GM19043 (cell line): ENCODE measurements around the gene BRDT.
"Not testable (repeated sequence)": the region's sequence is repeated elsewhere in the genome, so short reads cannot be mapped to it uniquely, and the experiment has no call there.

ENCODE experiments used
- ATAC-seq: cut with Tn5 transposase; IDR thresholded peaks from one replicate; pipeline ENCODE4 v1.9.1; 2021; ENCODE audit warnings: low read depth; ENCODE audit not compliant: unreplicated experiment

The BRDT gene

DNA sequence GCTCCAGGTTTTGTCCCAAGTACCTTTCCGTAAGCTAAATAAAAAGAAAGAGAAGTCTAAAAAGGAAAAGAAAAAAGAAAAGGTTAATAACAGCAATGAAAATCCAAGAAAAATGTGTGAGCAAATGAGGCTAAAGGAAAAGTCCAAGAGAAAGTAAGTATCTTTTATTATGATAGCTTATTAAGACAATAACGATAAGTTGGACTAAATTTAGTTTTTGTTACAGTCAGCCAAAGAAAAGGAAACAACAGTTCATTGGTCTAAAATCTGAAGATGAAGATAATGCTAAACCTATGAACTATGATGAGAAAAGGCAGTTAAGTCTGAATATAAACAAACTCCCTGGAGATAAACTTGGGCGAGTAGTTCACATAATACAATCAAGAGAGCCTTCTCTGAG is 31.5 kb downstream of the BRDT start:
- ATAC-seq: no peak

DNA sequence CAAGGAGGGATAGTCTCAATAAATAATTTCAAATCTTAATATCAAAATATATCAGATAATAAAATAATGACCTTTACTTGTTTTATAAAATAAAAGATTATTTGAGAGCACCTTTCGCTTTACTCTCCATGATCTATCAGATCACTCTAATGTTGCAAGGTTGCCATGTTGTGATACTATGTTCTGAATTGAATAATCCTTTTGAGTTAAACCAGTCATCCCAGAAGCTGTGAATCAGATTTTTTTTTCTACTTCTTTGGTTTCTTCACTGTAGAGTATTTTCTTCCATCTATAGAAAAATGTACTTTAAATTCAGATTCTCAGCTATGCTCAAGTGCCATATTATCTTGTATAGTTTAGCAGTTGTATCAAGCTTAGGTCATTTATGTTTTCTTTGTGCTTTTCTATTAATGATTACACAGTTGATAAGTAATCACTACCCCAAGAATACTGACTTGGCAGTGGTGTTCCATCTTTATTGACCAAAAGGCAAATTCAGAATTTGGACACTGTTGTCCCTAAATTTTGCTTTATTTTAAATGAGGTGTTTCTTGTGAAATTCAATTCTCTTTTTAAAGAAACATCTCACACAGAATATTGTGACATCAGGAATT is 32.9 kb downstream of the BRDT start:
- no peak for ATAC-seq

DNA sequence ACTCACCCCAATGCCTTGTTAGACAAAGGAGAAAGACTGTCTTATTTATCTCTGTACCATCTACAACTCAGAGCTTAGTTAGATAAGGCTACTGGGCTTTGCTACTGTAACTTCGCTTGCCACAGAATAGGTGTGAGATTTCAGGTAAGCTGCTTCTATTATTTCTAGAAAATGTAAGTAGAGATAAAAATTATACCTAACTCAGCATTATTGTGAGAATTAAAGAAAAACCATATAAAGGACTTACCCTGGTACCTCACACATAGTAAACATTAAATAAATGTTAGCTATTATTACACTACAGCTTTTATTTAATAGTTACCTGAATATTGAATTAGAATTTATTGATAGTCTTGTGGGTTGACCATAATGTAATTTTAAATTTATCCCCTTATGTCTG is 44.1 kb downstream of the BRDT start:
- ATAC-seq: no peak

DNA sequence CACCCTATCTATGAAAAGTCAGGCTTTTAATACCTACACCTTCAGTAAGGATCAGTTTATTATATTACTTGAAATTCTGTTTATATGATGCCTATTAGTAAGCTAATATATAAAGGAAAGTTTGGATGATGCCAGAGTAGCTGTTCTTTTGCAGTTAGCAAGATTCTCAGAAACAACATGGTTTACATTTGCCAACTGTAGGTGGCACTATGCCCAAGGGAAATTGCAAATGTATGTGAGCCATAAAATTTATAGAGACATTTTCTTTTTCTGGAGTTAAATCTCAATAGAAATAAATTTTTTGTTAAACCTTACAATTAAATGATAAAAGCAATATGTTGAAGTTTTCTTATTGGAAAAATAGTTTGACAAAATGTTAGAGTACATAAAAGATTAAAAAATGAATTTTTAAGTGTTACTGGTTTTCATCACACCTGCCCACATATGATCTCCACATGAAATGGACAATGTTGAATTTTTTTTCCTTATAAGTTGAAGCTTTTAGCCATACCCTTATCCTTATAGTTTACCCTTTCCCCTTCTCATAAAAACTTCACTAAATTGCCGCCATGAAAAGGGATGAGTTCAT is 48.5 kb downstream of the BRDT start:
- ATAC-seq: no peak

DNA sequence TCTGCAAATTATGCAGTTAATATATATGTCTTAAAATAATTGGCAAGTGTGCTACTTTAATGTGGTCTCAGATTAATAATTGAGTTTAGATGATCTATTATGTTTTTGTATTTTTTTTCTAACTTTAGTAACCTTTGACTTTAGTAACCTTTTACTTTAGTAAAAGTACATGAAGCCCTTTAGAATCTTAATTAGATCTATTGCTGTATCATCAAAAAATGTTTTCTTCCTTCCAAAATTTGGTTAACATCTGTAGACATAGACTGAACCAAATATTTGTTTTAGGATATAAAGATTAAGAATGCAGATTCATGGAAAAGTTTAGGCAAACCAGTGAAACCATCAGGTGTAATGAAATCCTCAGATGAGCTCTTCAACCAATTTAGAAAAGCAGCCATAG is 54.9 kb downstream of the BRDT start:
- ATAC-seq: no peak

DNA sequence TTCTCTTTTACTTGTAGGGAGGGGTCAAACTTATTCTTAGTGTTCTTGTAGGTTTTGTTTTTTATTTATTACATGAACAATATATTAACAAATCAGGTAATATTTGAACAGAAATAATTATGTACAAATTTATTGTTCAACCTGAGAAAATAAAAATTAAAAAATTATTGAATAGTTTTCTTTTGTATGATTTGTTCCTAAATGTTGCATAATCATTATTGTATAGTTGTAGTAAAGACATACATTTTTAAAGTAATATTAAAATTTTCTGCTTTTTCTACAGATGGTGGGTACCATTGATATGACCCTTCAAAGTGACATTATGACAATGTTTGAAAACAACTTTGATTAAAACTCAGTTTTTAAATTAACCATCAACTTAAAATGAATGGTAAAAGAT is 64.7 kb downstream of the BRDT start:
- no peak for ATAC-seq

DNA sequence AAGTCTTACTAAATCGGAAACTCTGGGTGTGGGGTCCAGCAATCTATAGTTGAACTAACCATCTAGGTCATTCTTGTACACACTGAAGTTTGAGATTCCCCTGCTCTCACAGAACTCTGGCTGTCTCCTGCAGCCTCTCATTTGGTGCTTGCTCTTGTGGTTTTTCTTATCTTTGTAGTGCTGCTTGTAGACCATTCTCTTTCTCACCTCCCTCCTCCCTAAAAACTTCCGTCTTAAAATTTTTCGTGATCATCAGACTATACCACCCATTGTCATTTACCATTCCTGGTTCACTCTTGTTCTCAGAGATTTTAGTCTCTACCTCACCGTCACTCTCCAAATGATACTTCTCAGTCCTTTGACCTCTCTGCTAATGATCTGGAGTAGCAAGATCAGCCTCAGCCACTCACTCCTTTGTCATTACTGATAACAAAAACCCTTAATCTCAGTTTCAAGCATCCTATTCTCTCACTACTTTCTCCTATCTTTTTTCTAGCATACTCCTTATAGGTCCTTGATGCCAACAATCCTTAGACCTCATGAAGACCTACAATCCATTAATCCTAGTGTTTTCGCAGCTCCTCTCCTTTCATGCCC is 67.6 kb downstream of the BRDT start:
- ATAC-seq: no peak

DNA sequence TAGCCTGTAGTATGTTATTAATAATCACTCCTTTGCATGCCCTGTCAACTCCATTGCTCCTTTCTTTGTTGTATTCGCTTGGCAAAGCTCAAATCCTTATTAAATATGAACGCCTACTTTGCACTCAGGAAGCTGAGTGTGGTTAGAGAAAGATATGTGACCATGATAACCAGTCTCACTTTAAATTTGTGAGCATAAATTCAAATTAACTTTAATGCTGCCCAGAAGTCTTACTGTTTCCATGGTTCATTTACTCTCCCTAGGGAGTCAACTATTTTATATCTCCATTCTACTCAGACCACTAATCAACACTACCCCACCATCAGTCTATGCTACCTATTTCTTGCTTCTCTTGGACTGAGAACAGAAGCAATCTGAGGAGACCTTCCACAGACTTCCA is 68.5 kb downstream of the BRDT start:
- no peak for ATAC-seq

DNA sequence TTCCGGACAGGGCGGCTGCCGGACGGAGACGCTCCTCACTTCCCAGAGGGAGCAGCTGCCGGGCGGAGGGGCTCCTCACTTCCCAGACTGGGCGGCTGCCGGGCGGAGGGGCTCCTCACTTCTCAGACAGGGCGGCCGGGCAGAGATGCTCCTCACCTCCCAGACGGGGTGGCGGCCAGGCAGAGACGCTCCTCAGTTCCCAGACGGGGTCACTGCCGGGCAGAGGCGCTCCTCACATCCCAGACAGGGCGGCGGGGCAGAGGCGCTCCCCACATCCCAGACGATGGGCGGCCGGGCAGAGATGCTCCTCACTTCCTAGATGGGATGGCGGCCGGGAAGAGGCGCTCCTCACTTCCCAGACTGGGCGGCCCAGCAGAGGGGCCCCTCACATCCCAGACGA is 76.8 kb downstream of the BRDT start:
- not testable (repeated sequence) for ATAC-seq

DNA sequence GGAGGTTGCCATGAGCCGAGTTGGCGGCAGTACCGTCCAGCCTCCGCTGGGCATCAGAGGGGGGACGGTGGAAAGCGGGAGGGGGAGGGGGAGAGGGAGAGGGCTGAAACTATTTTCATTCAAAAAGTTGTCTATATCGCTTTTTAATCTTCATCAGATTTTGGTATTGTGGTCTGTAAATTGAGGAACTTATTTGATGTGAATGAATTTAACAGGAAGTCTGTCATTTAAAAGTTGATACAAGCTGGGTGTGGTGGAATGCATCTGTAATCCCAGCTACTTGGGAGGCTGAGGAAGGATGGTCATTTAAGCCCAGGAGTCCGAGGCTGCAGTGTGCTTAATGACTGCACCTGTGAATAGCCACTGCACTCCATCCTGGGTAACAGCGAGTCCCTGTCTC is 77.6 kb downstream of the BRDT start:
- ATAC-seq: no peak

DNA sequence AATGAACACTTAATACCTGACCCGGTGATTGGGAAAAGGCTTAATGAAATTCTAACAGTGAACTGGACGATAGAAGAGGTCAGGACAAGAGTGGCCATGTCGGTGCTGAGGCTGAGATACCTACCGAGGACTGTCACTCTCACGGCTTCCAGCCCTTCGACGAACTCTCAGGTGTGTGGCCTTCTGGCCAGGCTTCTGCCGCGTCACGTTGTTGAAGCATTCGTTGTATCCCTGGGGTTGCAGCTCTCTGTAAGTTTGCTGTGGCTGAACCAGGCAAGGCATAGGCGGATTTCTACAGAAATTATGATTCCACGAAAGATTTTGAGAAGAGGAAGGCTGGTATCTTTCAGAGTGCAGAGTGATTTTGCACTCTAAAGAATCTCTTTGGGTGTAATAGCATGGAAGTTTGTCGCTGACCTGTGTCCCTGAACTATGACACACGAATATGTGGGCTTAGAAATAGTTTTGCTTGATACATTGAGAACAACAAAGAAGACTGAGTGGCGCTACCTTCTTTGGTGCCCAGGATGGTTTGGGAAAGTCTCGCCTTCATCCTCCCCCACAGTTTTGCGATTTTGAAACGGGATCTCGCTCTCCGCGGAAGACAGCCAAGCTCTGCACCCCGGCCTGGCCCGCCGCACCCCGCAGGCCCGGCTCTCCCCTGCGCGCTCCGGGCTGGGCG is 80.2 kb downstream of the BRDT start:
- no peak for ATAC-seq

DNA sequence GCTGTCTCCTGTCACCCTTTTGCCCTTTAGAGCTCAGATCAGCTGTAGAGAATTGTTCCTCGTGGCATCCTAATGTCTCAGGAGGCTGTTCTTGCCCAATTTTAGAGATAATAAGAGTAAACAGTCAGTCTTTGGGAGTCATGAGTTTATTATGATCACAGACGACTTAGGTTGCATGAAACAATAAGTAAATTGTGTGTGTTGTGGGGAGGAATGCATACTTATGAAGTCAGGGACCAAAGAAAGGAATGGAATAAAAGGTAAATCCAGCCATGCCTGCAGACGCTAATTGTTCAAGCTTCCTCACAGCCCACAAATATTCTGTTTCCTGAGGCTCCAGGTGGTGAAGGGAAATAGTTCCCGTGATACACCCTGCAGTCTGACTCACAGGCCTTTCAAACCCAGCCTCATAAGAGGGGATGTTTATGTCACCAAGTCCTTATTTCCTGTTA is 81.5 kb downstream of the BRDT start:
- no peak for ATAC-seq

DNA sequence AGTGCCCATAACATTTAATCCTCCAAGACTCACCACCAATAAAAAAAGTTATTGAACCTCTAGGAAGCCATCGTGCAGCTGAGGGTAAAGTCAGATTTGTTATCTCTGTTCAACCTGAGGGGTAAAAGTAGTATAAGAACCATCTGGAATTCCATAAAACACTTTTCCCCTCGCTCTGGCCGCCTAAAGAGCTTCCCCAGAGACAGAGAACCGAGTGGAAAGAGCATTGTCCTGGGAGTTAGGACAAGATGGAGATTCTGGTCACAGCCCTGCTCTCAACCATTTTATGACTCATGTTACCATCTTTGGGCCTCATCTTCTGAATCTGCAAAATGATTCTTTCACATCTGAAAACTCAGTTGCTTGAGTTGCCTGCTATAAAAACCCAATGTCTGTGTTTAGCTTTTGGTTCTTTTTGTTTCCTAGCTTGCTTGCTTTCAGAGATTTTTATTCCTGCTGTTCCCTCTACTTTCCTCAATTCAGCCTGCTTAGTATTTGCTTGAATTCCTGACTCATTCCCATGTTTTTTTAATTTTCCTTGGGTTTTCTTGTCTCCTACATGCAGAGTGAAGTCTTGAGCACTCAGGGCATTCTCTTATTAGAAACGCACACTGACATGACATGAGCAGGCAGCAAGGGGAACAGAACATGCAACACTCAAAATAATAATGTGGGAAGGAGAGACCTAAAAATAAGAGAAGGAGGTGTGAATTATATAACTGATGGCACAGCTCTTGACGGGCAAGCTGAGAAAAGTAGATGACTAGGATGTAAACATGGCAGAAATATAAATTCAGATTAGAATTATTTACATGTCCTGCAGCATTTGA is 82.3 kb downstream of the BRDT start:
- no peak for ATAC-seq

DNA sequence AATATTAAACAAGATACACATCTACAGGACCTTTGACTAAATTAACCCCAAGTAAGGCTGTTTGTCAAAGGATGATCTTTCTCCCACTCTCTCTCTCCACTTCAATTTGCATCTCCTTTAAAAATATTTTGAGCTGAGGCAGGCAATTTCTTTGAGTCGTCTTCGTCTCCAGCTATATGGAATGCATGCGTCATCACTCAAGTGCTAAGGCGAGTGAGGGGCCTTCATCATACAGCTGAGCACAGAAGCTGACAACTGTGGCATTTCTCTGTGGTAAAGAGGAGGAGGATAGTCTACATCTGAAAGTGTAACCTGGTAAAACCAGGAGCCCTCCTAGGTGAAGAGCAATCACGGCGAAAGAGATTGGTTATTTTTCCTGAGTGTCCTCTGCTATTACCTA is 88.2 kb downstream of the BRDT start:
- no peak for ATAC-seq

DNA sequence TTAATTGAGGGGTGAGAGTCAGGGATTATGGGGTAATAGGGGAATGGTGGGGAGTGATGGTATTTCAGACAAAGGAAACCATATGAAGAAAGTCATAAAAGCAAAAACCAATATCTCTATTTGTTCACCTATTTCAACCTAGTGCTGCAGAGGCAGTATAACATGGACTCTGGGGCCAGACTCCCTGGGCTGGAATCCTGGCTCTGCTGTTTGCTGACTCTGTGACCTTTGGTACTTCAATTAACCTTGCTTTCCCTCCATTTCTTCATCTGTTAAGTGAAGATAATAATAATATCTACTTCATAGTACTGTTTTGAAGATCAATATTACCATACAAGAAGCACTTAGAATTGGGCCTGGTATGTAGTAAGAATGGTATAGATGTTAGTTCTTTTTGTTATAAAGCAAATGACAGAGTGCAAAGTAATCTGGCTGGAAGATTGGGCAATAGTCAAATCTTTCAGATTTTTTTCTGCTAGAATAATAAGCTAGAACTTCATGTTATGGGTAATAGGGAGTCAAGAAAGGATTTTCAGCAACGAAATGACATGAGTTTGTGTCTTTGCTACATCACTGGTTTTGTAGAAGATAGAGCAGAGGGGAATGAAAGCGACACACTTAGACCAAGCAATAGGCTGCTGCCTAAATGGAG is 89.6 kb downstream of the BRDT start:
- ATAC-seq: no peak

DNA sequence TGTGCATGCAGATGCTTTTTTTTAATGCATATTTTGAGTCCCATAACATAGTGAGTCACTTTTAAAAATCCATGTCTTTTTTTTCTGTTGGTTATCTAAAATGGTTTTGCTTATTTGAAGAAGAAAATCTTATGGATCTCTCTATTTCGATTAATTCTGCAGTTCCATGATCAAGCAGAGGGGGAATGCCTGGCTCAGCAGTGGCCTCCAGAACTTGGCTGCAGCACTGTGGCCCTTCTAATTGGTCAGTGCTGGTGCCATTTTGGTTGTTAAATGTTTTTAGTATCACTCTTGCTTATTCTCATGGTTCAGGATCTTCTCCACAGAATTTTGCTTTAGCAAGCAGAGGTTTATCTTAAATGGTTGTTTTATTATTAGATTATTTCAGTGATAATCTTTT is 91.8 kb downstream of the BRDT start:
- no peak for ATAC-seq

DNA sequence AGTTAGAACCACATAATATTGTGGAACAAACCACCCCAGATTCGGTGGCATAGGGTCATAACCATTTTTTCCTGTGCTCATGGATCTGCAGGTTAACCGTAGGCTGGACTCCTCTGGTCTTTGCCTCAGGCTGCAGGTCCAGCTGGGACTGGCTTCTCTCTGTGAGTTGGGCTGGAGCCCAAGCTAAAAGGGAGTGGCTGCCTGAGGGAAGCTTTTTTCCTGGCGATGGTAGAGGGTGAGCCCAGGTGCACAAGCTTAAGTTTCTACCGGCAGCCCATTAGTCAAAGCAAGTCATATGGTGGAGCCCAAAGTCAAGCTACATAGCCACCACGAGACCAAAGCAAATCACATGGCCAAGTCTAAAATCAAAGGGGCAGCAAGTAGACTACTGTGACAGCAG is 94.4 kb downstream of the BRDT start:
- ATAC-seq: no peak

DNA sequence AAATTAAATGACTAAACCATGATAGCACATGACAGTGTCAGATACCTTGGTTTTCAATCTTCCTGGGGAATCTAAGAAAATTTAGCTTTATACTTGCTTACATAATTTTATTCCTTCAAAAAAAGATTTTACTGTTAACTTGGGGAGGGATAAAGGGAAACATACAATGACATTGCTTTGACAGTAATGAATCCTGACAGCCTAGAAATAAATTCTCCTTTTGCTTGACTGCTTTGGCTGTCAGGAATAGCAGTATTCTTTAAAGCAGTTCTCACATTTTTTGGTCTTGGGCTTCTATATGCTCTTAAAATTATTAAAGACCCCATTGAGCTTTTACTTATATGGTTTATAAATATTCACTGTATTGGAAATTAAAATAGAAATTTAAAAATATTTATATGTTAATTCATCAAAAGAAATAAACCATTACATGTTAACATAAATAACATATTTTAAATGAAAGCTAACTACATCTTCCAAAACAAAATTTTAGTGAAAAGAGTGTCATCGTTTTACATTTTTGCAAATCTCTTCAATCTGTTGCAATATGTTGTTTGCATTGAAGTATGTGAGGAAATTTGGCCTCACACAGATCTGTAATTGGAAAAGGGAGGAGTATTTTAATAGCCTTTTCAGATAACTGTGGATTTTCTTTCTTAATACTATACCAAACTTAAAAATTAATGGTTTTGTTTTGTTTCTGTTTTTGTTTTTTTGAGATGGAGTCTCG is 96.7 kb downstream of the BRDT start:
- no peak for ATAC-seq

DNA sequence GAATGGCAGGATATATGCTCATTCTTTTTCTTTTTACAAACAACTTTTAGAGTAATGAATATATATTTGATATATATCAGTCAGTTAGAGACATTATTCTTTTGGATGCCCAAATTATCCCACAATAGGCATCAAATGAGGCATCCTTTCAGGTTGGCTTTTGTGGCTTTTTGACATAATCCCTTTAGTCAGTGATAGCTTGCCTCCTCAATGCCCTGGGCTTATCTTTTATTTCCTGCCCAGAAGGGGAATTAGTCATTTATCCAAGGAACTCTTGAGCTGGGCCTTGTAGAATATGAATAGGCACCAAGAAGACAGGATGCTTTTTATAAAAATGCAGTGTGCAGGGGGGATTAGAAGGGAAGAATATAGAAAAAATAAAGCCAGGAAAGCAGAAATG is 102.7 kb downstream of the BRDT start:
- ATAC-seq: no peak
